ENCODE data around the gene NOTUM.
"Not testable (repeated sequence)": the region's sequence is repeated elsewhere in the genome, so short reads cannot be mapped to it uniquely, and the experiment has no call there.

NOTUM gene

DNA sequence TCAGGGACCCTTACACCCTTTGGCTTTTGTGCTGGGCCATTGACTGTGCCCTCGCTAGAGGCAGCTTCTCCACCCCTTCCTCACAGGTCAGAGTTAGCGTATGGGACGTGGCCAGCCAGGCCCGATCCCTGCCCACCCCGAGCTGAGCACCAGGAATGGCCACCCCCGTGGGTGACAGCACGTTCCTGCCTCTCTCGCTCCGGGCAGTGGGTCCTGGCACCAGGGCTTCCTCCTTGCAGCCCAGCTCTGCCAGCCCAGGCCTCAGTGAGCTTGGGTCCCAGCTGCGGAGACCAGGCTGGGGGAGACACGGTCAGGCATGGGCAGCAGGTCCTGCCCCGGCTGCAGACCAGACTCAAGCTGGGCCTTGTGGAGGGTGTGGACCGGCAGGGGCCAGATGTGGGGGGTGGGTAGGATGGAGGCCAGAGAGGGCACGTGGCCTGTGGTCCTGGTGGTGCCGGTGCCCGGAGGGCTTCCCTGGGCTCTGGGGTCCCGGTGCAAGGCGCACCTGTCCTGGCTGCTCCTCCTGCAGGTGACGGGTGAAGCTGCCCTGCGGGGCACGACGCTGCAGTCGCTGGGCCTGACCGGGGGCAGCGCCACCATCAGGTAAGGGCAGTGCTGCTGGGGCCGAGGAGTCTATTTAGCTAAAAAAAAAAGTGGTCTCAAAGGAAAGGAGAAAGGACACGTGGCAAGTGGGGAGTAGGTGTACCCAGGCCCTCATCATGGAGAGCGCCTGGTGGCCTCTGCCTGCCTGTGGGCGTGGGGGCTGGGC is 34.7 kb upstream of the NOTUM start:
- no peak for DNase-seq

DNA sequence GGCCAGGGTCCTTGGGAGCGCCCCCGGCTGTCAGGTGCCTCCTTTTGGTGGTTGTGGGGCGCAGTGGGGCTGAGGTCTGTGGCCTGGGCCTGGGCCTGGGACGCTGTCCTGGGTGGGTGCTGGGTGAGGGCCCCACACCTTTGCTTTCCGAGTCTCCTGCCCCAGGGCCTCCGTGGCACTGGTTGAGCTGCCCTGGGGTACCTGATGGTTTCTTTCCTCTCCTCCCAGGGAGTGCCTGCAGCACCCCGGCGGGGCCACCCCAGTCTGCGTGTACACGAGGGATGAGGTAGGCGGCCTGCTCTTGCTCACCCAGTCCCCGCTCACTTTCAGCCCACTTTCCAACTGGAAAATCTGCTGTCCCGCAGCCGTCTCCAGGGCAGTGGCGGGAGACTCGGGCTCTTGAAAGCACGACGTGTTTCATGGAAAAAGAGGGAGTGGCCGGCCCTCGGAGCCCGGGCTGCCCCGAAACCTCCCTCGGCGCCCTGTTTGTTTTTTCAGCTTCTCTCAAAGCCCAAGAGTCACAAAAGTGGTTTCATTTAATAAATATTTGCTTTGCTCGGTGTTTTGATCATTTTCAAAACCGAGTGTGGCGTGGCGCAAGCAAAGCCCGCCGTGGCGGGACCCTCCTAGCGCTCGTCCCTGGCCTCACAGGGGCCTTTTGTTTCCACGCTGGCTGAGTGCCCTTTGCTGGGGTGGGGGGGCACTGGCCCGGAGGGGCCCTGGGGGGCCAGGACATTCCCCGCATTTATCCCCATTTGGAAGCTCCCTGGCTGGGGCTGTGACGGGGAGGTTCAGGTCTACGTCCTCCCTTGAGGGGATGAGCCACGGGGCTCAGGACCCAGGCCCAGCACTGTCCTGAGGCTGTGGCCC is 33.8 kb upstream of the NOTUM start:
- DNase-seq = no peak

GRCh38 chr17:81993729-81994592 is 33.0 kb upstream of the NOTUM start:
- DNase-seq = no peak

GRCh38 chr17:81992306-81993102 is 31.5 kb upstream of the NOTUM start:
- DNase-seq = no peak

DNA sequence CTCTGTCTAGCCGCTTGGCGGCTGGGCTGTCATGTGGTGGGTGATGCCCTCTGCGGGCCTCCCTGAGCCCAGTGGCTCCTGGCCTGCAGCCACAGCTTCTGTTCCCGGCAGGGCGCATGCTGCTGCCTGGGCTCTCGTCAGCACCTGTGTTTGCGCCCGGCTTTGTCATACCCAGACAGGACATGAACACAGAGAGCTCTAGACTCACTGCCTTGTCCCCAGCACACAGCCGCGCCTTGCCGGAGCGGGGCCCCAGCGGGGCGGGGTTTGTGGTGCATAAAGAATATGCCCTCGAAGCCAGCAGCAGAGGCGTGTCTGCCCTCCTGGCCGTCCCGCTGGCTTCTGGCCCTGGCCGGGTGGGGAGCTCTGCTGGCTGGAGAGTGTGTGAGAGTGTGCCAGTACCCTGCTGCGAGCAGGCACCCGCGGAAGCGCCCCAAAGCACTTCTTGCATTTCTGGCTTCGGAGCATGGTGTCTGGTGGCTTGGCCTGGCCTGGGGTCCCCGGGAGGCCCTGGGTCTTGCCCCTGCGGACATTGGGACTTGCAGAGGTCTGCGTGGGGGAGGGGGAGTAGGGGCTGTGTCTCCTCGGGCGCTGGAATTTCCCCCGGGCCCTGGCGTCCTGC is 30.8 kb upstream of the NOTUM start:
- no peak for DNase-seq

DNA sequence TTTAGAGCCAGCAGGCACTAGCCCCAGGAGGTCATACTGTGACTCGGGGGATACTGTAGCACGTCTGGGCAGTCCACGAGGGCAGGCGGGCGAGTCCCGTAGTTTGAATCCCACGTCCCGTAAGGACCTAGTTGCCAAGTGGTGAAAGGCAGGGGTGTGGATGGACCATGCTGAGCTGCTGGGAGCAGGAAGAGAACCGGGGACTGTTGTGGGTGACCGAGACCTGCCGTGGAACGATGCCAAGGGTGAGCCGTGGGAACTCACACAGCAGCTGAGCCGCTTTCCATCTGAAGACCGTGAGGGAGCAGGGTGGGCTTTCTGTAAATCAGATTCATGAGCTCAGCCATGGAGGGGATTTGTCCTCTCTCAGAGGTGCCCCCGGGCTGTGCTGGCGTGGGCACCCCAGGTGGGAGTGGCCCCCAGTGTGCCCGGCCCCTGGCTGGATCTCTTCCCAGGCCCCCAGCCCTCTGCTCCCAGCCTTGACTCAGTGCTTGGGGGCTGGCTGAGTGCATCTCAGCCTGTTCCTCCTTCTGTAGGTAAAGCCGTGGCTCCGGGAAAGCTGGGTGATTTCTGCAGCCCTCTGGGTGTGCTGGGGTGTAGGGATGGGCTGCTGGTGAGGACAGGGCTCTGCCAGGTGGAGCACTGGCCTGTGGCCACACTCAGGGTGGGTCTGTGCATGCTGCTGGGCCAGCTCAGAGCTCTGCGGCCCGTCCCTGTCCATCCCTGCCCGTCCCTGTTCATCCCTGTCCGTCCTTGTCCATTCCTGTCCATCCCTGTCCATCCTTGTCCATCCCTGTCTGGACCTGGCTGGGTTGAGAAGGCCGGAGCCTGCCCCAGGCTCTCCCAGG is 30.1 kb upstream of the NOTUM start:
- no peak for DNase-seq

DNA sequence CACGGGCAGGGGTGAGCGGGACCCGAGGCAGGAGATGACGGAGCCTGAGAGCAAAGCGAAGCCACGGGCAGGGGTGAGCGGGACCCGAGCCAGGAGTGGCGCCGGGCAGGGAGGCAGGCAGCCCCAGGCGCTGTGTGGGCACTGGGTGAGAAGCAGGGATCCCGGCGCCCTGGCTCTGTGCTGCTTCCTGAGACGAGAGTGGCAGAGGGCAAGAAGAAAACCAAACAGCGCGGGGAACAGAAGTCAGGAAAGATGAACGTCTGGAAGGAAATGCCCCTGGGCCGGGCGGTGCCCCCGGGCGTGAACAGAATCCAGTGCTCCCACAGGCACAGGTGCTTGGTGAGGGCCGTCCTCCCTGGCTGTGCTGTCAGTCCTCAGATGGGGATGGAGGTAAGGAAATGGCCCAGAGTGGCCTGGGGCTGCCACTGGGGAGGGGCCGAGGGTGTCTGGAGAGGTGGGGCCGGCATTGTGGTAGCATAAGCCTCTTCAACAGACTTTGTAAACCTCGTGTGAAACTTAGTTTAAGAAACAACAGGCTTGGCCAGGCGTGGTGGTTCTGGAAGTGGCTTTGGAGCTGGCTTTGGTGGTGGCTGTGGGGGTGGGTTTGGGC is 26.3 kb upstream of the NOTUM start:
- no peak for DNase-seq

DNA sequence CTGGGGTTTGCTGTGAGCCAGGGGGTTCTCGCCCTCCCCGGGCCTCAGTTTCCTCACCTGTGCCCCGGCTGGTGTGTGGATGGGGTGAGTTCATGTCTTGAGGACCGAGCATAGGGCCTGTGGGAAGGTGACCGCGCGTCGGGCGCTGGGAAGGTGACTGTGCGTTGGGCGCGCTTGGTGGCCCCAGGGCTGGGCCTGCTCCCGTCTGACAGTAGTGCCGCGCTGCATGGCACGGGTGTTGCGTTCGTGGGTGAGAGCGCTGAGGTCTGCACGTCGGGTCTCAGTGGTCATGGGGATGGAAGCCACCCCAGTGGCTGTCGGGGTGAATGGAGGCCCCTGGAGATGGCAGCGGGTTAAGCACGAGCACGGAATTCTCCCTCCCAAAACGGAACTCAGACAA is 25.6 kb upstream of the NOTUM start:
- DNase-seq = no peak

DNA sequence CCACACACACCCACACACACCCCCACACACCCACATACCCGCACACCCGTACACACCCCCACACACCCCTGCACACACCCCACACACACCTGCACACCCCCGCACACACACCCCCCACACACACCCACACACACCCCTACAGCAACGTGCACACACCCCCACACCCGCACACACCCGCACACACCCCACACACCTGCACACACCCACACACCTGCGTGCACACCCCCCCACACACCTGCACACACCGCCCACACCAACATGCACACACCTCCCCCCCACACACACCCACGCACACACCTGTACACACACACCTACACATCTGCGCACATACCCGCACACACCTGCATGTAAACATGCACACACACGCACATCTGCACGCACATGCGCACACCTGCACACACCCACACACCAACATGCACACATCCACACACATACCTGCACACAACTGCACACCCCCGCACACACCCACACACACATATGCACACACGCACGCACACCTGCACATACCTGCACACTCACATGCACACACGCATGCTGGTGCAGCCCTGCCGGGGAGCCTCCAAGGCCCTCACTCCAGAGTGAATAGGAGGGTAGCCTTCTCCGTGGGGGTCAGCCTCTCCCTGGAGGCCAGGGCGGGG is 23.9 kb upstream of the NOTUM start:
- no peak for DNase-seq

GRCh38 chr17:81983639-81984373 is 22.8 kb upstream of the NOTUM start:
- DNase-seq = no peak

GRCh38 chr17:81983011-81983638 is 22.1 kb upstream of the NOTUM start:
- DNase-seq = no peak

- DNase-seq = not testable (repeated sequence)
Observed at GRCh38 chr17:81981511-81981910, 20.5 kb upstream of the NOTUM start.

- DNase-seq = no peak
Observed at GRCh38 chr17:81980707-81981343, 19.8 kb upstream of the NOTUM start.

- DNase-seq = no peak
Observed at GRCh38 chr17:81980122-81980521, 19.1 kb upstream of the NOTUM start.

DNA sequence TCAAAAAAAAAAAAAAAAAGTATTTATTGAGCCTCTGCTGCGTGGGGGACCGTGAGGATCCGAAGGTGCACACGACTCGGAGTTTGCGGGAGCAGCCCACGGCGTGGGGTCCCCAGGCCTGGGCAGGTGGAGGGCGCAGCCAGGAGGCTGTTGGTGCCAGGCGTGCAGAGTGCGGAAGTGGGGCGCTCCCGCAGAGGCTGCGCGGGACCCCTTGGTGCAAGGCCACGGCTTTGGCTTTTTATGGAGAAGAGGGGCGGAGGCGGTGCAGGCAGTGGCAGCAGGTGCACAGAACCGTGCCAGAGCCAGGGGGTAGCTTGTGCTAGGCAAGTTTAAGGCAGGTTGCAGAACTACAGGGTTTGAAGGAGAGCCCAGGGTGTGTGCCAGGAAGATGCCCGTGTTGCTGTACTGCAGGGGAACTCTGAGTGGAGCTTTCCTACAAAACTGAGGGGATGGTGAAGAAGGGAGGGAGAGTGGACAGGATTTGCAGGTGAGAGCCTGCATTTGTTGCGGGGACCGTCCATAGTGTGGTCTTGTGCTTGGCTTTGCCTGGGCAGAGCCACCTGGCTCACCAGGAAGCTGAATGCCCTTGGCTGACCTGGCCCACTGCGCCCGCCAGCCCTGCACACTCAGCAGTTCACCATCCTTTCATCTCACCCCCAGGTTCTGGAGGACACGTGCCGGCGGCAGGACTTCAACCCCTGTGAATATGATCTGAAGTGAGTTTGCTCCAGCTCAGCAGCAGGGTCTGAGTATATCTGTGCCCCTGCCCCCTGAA is 17.7 kb upstream of the NOTUM start:
- DNase-seq = no peak

DNA sequence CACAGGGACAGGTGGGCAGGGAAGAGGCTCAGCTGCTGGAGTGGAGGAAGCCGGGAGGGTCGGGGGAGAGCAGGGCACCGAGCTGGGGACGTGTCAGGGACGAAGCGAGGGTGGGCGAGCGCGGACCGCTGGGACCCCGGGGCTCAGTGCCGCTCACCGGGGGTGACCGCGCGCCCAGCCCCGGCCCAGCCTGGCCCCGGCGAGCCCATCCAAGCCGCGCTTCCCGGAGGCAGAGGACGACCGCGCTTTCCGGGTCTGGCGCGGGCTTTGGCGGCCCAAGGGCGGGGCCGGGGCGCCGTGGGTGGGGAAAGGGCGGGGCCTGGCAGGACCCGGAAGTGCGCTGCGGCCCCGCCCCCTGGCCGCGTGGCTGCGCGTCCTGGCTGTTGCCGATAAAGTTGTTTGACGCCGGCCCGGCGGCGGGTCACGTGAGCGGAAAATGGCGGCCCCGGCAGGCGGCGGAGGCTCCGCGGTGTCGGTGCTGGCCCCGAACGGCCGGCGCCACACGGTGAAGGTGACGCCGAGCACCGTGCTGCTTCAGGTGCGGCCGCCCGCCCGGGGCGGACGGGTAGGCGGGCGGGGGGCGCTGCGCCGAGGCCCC is 16.3 kb upstream of the NOTUM start, which contains the start of gene ASPSCR1:
ASPSCR1 (plus strand) TSS at position 419 of the 598 bp plus-strand sequence; CDS start at position 437, 18 bp downstream.
- DNase-seq = peak; percentile 45

Measured in NCI-H524 treated with DMSO at 0.1 percent for 48 hours (cell line).